Measurements from ENCODE around the gene AATK.

AATK gene

DNA sequence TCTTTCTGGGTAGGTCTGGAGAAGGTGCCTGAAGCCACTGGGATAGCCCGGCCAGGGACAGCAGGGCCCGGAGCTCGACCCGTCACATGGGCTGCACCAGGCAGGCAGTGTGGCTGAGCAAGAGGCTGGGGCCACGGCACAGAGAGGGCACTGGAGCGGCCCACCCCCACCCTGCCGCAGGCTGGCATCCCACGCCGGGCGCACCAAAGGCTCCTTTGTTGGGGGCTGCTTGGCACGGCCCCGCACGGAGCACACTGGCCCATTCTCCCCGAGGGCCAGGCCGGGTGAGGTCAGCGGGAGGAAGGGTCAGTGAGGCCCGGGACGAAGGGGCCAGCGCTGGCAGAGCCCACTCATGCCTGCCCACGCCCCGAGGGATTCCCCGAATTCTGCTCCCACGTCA lies 37.2 kb downstream of the AATK start:
- DNase-seq (ENCODE audit: low read depth in 4 of 4, low spot score in 1 of 4) = no peak

DNA sequence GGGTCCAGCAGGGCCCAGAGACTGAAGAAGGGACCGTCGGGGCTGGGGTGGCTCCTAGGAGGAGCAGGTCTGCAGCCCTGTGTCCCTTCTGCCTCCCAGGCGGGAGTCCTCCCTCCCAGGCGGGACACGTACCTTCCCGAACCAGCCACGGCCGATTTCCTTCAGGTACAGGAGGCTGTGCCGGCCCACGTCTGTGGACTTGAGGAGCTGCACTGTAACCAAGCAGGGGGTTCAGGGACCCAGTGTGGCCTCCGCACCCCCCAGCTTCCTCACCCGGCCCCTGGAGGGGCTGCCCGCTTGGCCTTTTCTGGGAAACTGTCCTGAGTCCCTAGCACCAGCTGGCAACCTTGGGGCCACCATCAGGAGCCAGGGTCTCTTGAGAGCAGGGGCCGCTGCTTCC lies 37.7 kb downstream of the AATK start:
- no peak for DNase-seq (ENCODE audit: low read depth in 4 of 4, low spot score in 1 of 4)

DNA sequence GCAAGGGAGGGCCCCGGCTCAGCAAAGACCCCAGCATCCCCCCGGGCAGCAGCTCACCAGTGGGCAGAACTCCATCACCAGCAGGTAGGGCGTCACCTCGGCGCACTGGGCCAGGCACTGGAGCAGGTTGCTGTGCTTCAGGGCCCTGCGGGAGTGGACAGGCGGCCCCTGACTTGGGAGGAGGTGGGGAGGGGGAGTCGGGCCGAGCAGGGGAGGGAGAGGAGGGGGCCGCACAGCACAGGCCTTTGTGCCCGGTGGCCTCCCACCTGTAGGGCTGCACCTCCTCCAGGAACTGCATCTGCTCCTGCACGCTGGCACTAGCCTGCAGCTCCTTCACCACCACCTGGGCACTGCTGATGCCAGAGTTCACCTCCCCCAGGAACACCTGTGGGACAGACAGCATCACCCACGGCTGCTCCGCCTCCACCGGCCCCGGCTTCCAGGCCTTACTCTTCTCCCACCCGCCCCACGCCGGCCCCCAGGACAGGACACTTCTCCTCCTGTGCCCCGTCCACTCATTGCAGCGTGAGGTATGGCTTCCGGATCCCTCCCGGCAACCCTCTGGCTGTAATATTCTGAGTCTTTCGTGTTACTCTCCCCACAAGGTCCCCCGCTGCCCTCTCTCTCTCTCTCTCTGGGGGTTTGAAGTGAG lies 38.4 kb downstream of the AATK start:
- no peak for DNase-seq (ENCODE audit: low read depth in 4 of 4, low spot score in 1 of 4)

DNA sequence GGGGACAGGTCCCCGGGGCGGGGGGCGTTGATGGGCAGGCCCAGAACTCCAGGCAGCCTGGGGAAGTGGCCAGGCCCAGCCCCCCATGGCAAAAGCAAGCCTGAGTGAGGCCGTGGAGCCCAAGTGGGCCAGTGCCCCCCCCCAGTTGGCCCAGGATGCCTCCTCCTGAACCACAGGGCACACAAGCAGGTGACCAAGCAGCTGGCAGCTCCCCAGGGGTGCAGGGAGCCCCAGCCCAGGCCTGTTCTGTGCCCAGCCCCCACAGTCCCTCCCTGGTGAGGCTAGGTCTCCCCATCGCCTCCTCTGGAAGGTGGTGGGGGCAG lies 38.9 kb downstream of the AATK start:
- no peak for DNase-seq (ENCODE audit: low read depth in 4 of 4, low spot score in 1 of 4)

DNA sequence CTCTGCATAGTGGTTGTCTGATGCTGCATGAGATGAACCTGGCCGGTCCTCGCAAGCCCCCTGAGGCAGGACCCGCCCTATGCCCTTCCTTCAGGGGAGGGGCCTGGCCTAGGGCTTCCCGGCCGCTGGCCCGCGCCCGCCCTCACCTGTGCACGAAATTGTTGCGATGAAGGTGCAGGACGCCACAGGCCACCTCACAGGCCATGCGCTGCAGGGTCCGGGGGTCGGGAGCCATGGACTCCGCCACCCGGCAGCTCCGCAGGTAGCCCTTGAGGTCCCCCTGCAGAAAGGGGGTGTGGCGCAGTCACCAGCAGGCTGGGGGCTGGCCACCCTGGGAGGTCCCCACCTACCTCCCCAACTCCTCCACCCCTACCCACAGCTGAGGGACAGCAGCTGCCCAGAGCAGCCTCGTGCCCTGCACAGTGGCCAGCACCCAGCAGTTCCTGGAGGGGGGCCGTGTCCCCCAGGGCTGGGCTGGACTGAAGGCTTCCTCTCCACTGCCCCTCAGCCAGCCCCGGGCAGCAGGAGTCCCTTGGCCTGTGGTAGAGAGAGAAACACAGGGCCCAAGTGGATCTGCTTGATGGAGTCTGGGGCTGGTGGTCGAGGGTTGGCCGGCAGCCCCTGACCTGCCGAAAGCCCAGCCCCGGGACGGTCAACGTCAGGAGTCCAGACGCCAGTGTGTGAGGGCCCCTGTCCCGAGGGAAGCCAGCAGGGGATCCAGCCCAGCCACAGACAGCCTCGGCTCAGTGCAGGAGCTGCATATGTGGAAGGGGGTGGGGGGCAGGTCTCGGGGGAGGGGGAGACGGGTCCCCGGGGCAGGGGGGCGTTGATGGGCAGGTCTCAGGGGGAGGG lies 39.5 kb downstream of the AATK start:
- DNase-seq (ENCODE audit: low read depth in 4 of 4, low spot score in 1 of 4) = no peak

DNA sequence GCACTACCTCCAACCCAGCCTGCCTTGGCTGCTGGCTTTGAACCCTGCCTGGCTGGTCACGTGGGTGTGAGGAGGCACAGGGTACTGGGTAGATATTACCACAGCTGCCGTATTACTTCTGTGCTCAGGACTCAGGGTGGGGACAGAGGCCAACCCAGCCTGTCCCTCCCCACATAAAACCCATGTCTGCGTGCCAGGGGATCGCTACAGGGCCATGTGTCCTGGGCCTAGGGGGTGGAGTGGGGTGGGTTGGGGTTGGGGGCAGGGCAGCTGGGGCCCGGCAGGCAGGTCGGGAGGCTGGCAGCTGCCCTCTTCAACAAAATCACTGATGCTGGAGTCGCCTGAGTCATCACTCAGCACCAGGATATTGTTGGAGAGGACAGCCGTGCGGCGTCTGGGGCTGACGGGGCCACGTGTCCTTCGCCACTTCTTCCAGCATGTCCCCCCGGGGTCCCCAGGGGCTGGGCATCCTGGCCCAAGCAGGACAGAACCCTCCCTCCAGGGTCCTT lies 40.4 kb downstream of the AATK start:
- no peak for DNase-seq (ENCODE audit: low read depth in 4 of 4, low spot score in 1 of 4)

DNA sequence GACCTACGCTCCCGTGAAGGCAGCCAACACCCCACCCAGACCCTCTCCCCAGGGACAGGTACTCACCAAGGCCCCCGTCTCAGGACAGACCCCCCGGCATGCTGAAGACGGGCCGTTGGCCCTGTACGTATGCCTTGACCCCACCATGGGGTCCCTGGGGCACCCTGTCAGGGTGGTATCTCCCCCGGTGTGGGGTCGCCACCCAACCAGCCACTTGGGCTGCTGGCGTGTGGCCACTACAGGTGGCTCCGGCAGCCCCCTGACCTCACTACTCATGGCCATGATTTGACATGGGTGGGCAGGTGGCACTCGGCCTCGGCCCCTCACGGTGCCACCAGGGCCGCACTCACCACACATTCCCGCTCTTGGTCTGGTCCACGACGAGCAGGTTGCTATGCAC lies 41.6 kb downstream of the AATK start:
- no peak for DNase-seq (ENCODE audit: low read depth in 4 of 4, low spot score in 1 of 4)

DNA sequence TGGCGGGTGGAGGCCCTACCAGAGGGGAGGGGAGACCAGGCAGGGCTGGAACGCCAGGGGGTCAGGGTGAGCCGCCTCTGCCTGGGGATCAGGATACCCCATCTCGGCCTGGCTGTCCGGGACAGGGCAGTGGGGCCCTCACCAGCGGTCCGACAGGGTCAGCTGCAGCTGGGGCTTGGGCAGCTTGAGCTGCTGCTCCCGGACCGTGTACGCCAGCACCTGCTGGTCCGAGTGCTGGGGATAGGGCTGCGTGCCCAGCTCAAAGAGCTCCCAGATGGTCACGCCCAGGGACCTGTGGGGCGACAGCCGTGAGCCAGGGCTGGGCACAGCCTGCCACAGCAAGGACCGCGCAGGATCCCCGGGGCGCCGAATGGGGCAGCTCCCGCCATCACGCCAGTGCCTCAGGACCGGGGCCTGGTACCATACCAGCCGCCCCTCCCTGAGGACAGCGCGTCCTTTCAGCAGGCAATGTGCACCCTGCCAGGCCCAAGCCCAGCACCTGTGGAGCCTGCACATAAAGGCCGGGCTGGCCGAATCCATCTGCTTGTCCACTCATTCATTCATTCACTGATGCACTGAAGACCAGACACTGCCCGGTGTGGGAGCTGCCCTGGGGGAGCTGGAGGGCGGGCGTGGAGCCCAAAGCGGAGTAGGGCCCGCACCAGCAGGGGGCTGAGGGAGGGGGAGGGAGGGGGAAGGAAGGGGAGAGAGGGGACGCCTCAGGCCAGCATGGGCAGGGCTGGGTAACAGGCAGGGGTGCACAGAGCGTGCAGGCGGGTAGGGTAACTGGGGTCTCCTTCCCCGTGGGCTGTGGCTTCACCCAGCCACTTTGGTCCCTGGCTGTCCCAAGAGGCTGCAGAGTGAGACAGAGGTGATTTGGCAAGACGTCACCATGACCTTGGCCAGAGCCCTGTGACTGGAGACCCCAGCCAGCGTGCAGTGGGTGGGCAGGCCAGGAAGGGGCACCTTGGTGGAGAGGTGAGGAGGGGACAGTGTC lies 42.7 kb downstream of the AATK start:
- DNase-seq (ENCODE audit: low read depth in 4 of 4, low spot score in 1 of 4) = no peak

DNA sequence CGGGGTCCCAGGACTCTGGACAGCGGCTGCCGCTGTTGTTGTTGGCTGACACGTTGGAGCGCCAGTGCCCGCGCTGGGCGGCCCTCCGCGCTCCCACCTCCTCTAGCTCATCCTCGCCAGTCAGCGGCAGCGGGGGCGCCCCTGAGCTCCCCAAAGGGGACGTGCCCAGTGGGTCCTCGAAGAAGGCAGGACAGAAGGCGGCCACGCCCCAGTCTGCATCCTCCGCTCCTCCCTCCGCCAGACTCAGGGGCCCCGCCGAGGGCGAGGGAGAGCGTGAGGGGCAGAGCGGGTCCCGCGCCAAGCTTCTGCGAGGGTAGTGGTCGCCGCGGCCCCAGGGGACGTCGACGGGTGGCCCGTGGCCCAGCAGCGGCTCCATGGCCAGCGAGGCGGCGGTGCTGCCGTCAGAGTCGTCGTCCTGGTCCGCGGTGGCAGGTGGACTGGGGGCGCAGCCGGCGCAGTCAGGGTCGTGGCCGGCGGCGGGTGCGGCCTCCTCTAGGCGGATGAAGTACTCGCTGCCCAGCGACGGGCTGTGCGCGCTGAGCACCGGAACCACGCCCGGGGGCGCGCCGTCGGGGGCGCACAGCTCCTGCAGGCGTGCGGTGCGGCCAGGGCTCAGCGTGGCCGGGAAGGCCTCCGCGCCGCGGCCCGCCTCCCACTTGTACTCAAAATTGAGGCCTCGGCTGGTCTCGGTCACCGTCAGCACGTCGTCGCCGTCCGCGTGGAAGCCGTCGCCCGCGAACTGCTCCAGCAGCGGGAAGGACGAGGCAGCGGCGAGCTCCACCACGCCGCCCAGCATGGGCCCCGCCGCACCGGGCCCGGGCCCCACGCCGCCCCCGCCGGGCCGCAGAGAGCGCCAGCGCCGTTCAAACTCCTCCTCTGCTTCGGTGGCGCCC lies 43.9 kb downstream of the AATK start:
- no peak for DNase-seq (ENCODE audit: low read depth in 4 of 4, low spot score in 1 of 4)

DNA sequence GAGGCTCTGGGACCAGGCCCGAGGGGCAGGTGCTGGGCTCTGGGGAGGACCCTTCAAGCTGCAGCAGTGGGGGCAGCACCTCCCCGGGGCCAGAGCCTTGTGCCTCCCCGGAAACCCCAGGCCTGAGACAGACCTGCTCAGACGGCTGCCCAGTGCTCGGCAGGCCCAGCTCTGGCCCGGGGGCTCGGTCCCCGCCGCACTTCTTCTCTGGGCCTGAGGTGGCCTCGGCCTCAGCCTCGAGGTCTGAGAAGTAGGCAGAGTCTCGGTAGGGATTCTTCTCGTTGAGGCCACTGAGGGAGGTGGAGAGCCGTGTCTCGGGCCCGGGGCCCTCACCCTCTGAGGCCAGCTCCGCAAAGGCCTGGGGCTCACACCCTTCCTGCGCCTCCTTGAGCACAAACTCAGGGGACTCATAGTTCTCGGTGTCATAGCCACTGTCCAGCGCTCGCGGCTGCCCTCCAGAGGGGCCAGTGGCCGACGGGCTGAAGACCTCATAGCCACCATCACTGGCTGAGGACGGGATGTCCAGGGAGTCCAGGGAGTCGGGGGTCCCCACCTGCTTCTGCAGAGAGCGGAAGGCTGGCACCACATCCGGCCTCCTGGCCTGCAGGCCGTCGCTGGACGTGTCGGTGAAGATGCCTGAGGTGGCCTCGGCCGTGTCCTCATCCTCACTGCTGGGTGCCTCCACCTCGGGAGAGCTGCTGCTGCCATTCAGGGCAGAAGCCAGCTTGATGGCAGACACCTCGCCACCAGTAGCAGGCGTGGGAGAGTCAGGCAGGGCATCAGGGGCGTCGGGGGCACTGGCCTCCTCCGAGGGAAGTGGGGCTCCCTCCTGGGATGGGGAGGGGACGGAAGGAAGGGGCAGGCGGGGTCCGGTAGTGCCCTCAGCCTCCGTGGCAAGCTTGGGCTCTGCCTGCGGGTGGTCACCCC lies 45.1 kb downstream of the AATK start:
- DNase-seq (ENCODE audit: low read depth in 4 of 4, low spot score in 1 of 4) = no peak

DNA sequence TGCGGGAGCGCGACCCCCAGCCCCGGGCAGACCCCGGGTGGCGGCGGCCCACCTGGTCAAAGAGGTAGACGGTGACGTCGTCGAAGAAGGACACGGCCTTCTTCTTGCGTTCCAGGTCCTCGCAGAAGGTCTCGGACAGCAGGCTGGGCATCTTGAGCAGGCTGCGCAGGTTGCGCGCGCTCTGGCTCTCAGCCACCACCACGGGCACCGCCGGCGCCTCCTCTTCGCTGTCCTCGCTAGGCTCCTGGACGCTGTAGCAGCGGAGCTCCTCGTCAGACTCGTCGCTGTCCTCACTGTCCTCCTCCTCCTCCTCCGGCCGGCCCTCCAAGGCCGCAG lies 45.9 kb downstream of the AATK start:
- DNase-seq (ENCODE audit: low read depth in 4 of 4, low spot score in 1 of 4) = no peak

DNA sequence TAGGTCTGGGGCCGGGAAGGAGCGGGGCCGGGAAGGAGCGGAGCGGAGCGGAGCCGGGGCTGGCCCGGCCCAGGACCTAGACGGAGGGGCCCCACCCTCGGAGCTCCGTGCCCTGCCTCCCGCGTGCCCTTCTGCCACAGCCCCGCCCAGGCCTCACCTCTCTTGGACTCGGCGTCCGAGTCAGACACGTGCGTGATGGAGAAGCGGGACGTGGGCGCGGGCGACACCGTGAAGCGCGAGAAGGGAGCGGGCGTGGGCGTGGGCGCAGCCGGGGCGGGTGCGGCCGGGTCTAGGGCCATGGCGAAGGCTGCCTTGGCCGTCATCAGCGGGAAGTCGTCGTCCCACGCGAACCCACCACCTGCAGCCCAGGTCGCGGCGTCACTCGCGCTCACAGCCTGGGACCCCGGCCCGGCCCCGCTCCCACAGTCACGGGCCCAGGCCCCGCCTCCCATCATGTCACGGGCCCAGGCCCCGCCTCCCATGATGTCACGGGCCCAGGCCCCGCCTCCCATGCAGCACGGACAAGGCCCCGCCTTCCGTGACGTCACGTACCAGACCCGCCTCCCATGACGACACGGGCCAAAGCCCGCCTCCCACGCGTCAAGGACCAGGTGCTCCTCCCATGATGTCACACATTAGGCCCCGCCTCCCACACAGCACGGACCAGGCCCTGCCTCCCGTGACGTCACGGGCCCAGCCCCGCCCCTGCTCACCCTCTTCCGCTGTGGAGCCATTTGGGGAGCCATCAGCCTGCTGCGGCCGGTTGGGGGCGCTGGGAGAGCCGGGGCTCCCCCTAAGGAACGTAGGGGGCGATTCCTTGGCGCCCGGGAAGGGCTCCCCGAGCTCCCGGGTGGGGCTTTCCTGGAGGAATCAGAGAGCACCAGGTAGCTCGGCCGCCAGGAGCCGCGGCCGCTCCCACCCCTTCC lies 46.5 kb downstream of the AATK start:
- DNase-seq (ENCODE audit: low read depth in 4 of 4, low spot score in 1 of 4) = peak; percentile 67 to 78 (median 72)

DNA sequence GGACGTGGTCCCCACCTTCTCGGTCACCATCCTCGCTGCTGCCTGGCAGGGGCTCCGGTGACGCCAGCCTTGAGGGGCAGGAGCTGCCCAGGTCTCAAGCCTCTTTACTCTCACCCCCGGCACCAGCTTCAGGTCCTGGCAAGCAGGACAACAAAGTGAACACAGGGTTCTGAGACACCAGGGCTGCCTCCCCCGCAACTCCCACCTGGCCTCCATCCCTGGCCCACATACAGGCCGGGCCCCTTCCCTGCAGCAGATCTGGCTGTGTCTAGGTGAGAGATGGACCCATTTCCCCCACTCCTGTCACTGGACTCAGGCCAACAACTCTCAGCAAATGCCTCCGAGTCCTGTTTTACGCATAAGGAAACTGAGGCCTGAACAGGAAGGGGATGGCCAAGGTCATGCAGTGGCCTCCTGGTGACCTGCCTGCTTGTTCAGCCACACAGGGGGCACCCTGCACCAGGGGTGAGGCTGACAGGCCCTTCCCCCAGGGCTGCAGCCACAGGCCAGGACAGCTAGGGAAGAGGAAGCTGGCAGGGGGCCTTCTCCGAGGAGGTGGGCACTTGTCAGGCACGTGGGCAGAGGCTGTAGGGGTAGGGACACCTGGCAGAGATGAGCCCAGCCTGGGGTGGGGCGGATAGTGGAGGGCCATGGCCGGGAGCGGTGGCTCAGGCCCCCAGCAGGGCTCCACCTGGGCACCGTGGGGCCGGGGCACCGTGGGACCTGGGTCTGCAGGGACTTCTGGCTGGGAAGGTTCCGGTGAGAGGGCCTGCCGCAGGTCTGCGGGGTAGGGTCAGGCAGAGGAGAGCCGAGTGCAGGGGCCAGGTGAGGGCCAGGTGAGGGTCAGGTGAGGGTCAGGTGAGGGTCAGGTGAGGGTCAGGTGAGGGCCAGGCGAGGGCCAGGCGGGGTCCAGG lies 47.5 kb downstream of the AATK start:
- no peak for DNase-seq (ENCODE audit: low read depth in 4 of 4, low spot score in 1 of 4)

DNA sequence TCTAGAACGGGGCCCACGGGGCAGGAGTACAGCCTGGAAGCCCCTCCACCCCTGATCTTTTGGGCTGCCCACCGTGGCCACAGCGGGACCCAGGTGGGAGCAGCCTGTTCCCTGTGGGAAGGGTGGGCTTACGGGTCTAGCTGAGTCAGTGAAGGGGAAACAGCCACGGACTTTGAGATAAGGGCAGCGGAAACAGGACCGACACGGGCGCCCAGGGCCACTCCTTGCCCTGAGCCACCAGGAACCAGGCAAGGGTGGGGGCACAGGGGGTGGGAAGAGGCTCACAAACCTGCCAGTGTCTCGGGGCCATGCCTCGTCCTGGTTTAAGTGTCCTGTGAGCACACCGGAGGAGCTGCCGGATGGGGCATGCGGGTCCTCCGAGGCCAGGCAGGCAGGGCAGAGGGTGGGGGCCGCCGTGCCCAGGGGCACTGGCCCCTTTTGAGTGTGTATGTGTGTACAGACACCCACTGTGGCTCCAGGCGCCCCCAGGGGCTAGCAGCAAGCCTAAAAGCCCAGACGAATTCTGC lies 48.3 kb downstream of the AATK start:
- no peak for DNase-seq (ENCODE audit: low read depth in 4 of 4, low spot score in 1 of 4)

DNA sequence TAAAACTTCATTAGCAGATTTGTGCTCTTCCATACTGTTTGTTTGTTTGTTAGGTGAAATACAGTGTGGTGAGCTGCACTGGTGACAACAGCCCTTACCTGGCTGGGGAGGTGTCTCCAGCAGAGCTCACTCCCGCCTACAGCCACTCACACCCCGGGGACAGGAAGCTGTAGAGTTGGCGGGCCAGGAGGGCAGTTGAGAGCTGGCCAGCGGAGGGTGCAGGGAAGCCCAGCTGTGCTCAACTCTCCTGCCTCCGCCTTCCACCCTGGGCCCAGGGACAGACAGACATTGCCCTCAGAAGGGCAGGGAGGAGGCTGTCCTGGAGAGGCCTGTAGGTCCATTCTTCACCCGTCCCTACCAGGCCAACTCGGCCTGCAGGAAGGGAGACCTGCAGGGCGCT lies 49.3 kb downstream of the AATK start:
- no peak for DNase-seq (ENCODE audit: low read depth in 4 of 4, low spot score in 1 of 4)

DNA sequence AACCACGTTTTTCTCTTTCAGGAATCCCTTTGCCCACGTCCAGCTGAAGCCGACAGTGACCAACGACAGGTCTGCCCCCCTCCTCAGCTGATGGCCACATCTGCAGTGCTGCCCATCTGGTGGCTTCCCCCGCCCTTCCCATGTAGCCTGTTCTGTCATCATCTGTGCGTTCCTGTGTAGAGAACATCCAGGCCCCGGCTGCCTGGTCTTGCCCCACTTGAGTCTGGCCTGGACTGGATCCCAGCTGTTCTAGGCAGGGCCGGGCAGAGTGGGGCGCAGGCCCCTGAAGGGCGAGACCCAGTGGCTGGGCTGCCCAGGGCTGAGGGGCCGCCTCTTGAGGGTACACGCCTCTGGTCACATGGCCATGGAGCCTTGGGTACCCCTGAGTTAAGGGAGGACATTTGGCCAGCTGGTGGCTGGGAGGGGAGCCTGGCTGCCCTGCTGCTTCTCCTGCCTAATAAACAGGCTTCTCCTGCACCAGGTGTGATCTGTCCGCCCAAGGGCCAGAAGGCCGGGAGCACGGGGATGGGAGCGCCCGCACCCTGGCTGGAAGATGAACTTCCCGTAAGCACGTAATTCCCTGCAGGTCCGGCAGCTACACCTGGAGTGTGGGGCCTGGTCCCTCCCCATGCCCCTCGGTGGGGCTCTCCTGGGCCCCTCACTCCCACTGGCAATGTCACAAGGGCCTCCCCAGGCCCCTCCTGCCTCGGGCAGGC lies 50.1 kb downstream of the AATK start:
- DNase-seq (ENCODE audit: low read depth in 4 of 4, low spot score in 1 of 4) = no peak

DNA sequence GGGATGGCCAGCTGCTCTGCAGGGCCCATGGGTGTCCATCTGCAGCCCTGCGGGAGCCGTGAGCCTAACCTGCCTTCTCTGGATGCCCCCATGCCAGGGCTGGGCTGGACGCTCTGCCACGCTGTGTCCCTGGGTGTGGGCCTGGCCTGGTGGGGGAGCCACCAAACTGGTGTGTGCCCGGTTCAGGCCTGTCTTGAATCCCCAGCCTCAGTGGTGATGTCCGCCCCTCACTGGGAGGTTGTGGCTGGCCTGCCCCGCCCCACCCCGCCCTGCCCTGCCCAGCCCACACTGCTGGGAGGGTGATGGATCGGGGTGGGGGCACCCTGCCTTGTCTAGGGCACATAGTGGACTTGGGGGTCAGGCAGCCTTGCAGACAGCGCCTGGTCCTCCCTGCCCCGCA lies 50.8 kb downstream of the AATK start:
- DNase-seq (ENCODE audit: low read depth in 4 of 4, low spot score in 1 of 4) = no peak

All from stimulated activated CD4-positive, alpha-beta T cell treated with anti-CD3 and anti-CD28 coated beads, Interleukin-1b, Interleukin-23, amount 100 ng/mL, for 24 hours (primary cell).